GM21528 (cell line): Measurements from ENCODE around the gene KRT6A.
"Not testable (repeated sequence)": the region's sequence is repeated elsewhere in the genome, so short reads cannot be mapped to it uniquely, and the experiment has no call there.

Source experiments
- ATAC-seq: cut with Tn5 transposase; IDR thresholded peaks from one replicate; pipeline ENCODE4 v1.9.1; 2021; ENCODE audit warnings: mild to moderate bottlenecking, moderate library complexity; ENCODE audit not compliant: unreplicated experiment, low FRiP score

The KRT6A gene

DNA sequence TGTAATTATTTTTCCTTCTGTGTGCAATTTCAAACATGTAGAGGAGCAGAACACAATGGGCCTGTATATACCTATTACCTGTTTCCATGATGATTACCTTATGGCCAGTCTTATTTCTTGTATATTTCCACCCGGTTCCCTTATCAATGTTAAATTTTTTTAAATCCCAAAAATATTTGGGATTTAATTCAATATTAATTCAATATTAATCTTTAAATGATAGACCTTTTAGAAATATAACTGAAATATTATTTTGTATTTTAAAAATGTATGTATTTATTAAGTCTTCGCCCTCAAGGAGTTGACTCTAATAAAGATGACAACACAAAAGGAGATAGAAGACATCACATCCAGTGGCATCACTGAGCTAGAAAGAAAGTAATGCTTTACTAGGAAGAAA lies 18.8 kb downstream of the KRT6A start:
- ATAC-seq, result no peak

DNA sequence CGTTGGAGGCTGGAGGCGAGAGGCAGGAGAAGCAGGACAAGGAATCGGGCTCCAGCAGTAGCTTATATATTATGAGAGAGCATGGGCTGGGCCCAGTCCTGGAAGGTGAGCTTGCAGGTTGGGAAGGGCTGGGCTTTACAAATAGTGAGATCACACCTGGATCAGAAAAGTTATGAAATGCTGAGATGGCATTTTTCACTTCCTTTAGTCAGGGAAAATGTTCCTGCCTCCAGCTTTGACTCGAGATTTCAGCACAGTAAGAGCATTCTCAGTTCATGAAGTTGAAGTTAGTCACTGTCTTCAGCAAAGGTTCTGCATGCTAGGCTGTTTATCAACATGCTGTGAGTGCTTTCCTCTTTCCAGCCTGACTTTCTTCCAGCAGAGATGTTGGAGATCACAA lies 19.3 kb downstream of the KRT6A start, which contains the start of gene KRT6C:
TSS of gene KRT6C (minus strand) at position 38 of the 400 bp plus-strand sequence. CDS start 68 bp downstream, outside the sequence.
- ATAC-seq, result no peak

DNA sequence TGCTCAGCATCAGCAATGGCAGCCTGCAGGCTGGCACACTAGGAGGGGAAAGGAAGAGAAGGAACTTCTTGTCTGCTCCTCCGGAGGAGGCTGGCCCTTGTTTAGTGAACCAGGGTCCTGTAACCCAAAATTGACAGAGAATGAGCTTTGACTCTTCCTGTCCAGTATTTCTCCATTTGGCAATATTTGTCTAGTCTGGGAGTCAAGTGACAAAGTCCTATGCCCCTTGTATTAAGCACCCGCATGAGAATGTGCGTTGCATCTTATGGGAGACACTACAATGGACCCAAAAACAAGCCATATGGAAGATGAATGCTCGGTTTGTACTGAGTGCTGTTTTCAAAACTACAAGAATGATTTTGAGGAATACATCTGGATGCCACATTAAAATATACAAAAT lies 23.2 kb downstream of the KRT6A start:
- ATAC-seq, result no peak

DNA sequence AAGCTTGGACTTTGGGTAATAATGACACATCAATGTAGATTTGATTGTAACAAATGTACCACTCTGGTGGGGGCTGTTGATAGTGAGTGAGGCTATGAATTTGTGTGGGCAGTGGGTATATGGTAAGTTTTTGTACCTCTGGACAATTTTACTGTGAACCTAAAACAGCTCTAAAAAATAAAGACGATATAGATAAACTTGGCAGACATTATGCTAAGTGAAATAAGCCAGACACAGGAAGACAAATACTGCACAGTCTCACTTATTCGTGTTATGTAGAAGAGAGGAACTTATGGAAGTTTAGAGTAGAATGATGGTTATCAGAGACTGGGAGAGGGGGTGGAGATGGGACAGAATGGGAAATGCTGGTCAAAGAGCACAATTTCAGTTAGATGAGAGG lies 28.2 kb downstream of the KRT6A start:
- ATAC-seq, result no peak

DNA sequence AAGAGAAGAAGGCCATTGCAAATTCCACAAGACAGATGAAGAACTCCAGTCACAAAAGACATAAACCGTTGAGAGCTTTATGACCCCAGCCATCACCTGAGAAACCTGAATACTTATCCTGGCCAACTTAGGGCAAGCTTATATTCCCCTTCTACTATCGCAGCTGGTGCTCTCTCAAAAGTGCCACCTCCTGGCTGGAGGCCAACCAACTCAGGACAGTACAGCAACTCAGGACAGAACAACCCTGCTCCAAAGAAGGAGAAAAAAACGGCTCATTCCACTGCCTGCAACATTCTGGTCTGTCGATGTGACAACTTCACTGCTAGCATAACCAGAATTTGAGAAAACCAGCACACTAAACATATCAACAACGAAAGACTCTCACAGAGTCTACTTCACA lies 31.4 kb downstream of the KRT6A start:
- no peak for ATAC-seq

DNA sequence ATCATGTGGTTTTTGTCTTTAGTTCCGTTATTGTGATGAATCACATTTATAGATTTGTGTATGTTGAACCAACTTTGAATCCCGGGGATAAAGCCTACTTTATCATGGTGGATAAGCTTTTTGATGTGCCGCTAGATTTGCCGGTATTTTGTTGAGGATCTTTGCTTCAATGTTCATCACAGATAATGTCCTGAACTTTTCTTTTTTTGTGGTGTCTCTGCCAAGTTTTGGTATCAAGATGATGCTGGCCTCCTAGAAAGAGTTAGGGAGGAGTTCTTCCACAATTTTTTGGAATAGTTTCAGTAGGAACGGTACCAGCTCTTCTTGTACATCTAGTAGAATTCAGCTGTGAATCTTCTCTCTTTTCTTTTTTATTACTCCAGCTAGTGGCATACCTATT lies 34.2 kb downstream of the KRT6A start:
- ATAC-seq, result no peak

DNA sequence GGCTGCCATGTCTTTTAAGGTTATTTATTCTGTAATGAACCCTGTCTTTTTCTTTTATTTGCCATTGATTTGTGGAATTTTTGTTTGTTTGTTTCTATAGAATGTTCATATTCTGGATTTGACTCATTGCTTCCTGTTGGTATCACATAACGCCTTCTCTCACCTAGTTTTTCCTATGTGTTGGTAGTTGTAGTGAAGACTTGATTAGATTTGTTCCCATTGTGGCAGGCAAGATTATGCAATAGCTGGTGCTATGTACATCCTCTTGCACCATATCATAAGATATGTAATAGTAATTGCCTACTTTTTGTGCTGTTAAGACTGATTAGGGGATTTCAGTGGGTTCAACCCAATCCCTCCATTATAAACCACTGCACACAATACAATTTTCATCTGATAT lies 37.2 kb downstream of the KRT6A start:
- ATAC-seq, result no peak

DNA sequence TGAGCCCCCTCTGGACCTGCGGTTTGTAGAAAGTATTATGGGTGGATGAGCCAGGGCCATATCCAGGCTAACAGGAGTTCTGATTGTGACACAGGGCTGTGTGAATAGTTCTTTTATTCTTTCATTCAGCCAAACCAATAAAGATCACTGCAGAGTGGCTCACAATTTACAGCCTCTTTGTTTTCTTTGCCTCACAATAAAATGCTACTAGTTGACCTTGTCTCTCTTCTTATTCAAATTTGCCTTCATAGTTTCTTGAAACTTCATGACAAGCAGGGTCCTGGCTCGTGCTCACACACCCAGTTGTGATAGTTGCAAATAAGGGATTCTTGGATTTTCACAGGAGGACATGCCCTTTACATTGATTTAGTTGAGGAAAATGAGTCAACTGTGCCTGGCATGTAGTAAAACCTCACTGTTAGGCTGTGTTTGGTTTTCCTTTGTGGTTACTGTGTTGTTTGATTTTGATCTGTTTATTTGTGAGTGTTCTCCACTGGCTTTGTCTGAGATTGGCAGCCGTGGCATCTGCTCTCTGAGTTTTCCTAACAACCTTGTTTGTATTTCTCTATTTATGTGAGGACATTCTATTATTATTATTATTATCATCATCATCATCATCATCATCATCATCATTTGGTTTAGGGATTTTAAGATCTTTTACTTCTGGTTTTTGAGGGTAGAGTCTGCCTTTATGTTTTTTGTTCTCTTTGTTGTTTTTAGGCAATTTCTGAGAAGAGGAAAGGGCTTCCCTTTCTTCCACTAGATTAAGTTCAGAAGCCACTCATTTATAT lies 38.5 kb downstream of the KRT6A start:
- no peak for ATAC-seq

DNA sequence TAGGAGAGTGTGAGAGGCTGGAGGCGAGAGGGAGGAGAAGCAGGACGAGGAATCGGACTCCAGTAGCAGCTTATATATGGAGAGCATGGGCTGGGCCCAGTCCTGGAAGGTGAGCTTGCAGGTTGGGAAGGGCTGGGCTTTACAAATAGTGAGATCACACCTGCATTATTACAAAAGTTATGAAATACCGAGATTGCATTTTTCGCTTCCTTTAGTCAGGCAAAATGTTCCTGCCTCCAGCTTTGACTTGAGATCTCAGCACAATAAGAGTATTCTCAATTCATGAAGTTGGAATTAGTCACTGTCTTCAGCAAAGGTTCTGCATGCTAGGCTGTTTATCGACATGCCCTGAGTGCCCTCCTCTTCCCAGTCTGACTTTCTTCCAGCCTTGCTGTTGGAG lies 41.0 kb downstream of the KRT6A start, which contains the start of gene KRT6B:
TSS of gene KRT6B (minus strand) at position 46 of the 400 bp plus-strand sequence. CDS start 68 bp downstream, outside the sequence.
- ATAC-seq, result no peak

DNA sequence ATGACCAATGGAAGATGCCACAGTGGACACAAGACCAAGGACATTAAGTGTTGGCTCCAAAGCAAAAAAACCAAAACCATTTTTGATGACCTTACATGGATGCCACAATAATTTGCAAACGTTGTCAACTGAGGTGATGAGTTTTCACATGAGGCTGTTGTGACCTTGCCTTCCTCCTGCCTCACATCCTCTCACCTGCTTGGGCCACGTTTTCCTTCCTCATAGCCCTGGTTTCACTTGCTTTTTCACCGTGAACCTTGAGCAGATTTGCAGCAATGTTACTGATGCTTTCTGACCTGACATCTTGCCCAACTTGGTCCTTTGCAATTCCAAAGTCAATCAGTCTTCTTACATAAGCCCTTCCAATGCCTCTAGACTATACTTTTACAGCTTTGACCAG lies 44.8 kb downstream of the KRT6A start:
- no peak for ATAC-seq

DNA sequence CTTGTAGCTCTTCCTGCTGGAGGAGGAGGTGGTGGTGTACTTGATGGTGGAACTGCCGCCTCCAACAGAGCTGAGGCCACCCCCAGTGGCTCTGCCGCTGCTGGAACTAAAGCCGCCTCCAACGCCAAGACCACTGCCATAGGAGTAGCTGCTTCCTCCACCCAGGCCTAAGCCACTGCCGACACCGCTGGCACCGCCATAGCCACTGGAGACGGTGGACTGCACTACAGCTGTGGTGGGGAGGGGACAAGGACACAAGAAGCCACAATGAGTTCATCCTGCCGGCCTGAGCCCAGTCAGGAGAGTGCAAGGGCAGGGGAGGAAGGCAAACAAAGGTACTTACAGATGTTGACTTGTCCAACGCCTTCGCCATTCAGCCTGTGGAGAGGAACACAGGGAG lies 45.9 kb downstream of the KRT6A start:
- not testable (repeated sequence) for ATAC-seq

DNA sequence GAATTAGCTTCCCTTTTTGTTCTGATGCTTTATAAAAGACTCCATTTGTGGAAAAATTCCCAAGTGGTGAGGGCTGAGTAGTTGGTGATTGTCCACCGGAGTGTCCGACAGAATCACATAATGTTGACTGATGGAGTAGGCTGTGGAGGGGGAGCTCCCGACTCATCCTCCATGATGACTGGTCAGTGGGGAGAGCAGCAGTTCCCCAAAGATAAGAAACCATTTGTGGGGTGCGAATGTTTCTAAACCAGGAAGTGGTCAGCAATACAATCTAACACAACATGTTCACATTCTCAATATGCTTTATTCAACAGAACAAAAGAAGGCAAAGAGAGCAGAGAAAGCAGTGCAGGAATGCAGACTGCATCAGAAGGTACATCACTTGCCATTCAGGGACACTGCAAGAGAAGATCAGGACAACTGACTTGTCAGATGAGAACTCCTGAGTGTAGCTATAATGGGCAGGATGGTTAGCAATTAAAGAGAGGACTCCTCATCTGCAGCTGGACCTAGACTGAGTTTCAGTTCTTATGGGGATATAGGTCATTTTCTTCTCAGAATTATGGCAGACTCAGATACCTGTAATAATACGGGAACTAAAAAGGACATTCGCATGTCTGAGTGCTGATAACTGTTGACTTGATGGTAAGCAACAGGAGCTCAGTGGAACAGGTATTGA lies 46.6 kb downstream of the KRT6A start:
- no peak for ATAC-seq

DNA sequence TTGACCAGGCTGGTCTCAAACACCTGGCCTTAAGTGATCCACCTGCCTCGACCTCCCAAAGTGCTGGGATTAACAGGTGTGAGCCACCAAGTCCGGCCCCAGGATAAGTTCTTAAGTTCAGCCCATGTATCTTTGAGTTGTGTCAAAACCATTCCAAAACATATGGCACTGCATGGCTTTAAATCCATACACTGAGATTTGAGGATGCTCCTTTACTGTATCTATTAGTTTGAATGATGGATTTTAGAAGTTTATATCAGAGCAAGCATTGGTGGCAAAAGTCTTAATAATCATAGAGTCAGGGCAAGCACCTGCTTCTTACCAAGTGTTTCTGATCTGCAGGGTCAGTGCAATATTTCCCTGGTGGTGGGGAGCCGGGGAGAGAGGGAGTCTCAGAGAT lies 47.2 kb downstream of the KRT6A start:
- ATAC-seq, result no peak

DNA sequence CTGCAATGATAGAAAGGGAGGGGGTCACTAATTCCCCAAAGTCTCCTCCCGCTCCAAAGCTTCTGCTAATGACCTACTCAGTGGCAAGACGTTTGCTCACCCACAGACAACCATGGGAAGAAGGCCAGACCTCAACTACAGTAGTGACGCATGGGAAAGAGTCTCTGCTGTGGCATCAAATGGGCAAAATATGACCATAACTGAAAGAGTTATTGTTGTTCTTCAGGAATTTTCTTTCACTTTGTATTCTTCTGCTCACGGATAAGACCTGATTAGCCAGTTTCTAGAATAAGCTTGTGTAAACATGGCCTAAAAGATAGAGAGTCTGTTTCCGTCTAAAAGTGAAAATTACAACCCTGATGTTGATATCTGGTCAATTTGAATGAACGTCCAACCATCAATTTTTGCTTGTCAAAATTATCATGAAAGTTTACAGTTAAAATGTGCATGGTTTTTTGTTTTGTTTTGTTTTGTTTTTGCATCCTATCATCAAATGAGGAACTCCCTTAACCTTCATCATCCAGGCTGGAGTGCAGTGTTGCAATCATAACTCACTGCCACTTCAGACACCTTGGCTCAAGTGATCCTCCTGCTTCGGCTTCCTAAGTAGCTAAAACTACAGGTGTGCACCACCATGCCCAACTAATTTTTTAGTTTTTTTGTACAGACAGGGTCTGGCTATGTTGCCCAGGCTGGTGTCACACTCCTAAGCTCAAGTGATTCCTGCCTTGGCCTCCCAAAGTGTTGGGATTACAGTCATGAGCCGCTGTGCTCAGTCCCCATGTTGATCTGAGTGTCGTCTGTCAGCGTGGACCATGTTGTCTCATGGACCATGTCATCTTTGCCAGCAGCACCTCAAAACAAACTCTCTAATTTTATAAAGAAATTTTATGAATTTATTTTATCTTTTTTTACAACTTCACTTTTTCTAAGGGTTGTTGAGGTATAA lies 48.1 kb downstream of the KRT6A start:
- ATAC-seq, result no peak

DNA sequence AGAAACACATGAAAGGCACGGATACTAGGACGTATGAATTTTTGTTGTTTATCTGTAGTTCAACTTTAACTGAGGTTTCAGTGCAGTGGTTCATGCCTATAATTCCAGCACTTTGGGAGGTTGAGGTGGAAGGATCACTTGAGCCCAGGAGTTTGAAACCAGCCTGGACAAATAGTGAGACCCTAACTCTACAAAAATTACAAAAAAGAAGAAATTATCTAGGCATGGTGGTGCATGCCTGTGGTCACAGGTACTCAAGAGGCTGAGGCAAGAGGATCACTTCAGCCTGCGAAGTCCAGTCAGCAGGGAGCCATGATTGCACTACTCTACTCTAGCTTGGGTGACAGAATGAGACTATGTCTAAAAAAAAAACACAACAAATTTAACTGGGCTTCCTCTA lies 49.1 kb downstream of the KRT6A start:
- ATAC-seq, result no peak

DNA sequence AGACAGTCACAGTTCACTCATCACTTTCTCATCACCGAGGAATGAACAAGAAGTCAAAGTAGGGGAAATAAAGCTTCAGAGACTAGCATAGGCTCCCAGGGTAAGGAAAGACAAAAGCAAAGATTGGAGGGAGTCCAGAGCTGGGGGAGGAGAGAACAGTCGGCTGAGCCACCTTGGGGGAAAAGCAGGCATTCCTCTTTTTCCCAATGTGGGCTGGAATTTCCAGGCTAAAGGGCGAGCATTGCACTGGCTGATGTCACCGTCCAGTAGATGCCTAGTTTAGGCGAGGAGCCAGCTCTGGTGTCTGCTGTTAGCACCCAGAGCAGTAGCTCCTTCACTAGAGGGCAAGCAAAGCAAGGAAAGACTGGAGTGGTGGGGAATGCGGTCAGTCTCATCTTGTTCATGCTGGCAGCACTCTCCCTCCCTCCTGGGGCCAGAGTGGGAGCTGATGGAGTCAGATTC lies 50.4 kb downstream of the KRT6A start:
- ATAC-seq, result no peak

DNA sequence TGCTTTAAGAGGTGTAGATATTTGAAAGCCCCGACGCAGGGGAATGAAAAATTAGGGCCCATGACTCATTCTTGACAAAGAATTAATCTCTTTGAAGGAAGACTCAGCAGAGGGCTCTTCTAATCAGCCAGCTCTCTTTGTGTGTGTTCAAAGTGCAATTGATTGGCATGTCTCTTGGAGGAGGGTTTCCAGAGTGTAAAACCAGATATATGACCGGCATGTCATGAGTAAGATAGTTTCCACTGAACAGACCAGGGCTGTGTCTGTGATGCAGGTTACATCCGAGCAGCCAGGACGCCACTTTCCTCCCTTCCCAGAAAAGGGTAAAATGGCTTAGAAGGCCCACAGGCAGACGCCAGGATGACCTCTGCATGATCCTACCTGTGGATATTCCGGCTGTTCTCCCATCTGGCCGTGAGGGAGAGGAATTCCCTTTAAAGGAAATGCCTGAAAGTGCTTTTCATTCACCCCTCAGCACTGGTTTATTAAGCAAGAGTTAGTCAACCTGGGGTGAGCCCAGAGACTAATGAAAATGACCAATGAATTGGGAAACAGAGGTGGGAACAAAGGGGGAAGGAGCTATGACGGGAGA lies 51.6 kb downstream of the KRT6A start:
- ATAC-seq, result no peak

DNA sequence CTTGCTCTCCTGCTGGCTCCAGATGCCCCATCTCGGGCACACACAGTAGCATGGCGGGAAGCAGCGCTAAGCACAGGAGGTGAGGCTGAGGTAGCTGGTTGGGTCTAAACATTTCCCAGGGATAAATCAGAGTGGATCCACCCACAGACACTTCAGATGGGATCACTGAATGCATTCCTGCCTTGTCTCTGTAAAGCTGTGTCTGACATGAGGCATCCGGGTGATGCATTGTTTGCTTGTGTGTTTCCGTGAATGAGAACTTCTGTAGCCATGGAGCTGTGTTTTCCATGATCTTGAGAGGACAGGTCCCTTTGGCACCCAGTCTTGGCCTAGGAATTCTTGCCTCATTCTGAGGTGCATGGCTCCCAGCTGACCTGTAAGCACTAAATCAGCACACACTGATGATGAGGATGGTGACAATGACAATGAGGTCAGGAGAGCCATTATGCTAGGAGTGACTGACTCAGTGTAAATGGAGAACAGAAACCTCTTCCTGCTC lies 52.2 kb downstream of the KRT6A start:
- no peak for ATAC-seq

DNA sequence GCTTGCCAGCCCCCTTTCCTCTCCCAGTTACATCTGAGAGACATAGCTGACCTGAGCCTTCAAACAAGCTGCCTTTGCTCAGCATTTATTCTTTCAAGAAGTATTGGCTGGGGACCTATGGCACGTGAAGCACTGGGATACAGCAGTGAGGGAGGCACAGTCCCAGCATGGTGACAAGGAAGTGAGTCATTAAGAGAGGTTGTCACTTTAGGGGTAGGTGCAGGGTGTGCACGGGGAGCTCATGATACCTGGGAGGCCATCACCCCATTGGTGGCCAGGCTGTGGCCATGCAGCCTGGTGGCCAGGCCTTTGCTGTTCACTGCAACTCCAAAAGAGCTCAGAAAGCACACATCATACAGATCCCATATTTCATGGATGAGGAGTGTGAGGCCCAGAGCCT lies 53.2 kb downstream of the KRT6A start:
- no peak for ATAC-seq

DNA sequence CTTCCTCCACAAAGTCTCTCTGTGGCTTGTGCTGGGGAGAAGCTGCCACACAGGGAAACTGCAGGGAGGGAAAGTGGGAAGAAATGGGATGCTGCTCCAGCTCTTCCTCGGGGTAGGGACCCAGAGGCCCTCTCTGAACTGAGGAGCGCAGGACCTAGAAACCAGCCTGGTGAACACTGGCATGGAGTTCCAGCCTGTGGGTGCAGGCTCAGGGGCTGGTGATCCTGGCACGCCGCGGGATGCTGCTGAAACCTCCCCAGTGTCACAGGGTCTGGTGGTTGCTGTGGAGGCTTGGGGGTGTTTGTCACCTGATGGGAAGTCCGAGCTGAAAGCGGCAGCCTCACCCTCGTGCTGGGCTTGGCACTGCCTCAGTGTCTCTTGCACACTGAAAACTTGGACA lies 53.6 kb downstream of the KRT6A start:
- ATAC-seq, result no peak
